ENCODE measurements around the gene KRT82.

Gene KRT82

DNA sequence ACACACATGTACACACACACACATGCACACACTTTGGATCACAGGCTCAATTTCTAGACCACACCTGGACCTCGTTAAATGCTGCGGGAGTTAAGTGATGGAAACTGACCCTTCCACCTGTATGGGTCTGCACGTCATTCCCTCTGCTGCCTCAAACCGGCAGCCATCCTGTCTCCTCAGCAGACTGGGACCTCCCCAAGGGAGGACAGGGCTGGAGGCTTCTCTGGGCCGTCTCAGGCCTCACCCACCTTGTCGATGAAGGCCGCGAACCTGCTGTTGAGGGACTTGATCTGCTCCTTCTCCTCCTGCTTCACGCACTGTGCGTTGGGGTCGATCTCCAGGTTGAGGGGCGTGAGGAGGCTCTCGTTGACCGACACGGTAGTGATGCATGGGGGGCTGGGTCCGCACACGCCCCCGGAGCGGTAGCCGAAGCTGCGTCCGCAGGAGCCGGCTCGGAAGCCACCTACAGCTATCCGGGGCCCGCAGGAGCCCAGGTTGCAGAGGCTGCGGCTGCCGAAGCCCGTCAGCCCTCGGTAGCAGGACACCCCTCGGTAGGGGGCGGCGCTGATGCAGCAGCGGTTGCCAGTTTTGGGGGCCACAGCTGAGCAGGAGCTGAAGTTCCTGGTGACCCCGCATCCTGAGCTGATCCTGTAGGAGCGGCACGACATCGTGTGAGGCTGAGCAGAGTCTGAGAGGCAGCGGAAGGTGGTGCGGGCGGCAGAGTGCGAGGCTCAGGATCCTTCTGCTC is 39.2 kb downstream of the KRT82 start, which contains the start of gene KRT85:
TSS of gene KRT85 (minus strand) at position 744 of the 748 bp plus-strand sequence. CDS start at position 668, 76 bp downstream.
- DNase-seq (ENCODE audit: low read depth in 1 of 2, low spot score in 1 of 2), result no peak
- in situ Hi-C loops (cut with HindIII; ENCODE audit: low pct_unique_long_range_greater_than_20kb, low sequenced_read_pairs), result no loop called here
- no peak for TF ChIP-seq JUND (IDR thresholded peaks at IDR 0.05; ENCODE audit: low read depth)

DNA sequence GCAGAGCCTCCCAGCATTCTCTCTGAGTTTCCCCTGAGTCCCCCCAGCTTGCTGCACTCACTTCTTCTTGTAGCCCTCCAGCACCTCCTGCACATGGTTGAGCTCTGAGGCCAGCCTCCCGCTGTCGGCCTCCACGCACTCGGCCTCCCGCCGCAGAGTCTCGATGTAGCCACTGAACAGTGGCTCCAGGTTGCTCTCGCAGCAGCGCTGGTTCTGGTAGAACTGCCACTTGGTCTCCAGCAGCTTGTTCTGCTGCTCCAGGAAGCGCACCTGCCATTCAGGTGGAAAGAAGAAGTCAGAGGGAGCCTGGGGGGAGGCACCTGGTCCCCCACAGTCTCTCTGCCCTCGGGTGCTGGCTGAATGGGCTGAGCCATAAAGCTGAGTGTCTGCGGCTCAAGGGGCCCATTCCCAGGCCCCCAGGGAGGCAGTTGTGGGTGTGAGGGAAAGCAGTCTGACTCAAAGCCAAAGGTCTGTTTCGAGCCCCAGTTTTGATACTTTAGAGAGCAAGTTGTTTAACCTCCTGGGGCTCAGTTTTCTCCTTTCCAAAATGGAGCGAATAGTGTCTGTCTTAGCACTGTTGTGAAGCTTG is 41.1 kb downstream of the KRT82 start:
- no peak for DNase-seq (ENCODE audit: low read depth in 1 of 2, low spot score in 1 of 2)
- in situ Hi-C loops (cut with HindIII; ENCODE audit: low pct_unique_long_range_greater_than_20kb, low sequenced_read_pairs), result no loop called here
- no peak for TF ChIP-seq JUND (IDR thresholded peaks at IDR 0.05; ENCODE audit: low read depth)

DNA sequence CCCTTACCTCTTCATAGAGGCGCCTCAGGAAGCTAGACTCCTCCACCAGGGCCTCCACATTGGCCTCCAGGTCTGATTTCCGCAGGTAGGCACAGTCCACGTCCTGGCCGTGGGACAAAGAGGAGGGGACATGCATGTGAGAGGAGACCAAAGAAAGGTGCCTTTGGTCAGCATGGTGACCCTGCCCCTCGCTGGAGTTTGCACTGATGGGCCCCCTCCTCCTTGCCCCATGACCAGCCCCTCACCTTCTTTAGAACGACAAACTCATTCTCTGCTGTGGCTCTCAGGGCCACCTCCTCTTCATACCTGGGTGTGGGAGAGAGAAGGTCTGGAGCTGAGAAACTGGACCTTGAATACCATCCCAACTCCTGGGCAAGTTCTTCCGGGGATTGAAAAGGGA is 42.1 kb downstream of the KRT82 start:
- in situ Hi-C loops (cut with HindIII; ENCODE audit: low pct_unique_long_range_greater_than_20kb, low sequenced_read_pairs), result no loop called here
- no peak for DNase-seq (ENCODE audit: low read depth in 1 of 2, low spot score in 1 of 2)
- TF ChIP-seq JUND (IDR thresholded peaks at IDR 0.05; ENCODE audit: low read depth), result no peak

DNA sequence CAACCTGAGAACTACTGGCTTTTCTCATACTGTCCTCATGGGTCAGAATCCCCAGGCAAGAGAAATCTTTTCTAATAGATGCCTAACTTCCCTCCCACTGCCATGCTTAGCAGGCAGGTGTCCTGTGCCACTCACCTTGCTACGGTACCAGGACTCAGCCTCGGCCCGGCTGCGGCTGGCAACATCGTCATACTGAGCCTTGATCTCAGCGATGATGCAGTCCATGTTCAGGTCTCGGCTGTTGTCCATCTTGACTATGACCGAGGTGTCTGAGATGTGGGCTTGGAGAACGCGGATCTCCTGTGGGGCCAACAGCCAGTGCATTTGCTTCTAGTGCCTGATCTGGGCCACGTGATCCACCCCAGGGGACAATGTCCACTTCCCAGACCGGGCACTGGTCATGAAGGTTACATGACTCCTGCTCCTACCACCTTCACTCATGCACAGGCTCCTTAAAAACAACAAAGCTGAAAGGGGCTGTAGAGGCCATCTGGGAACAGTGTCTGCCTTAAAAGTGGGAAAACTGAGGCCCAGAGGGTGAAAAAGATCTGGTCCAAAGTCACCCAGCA is 42.9 kb downstream of the KRT82 start:
- DNase-seq (ENCODE audit: low read depth in 1 of 2, low spot score in 1 of 2), result no peak
- no peak for TF ChIP-seq JUND (IDR thresholded peaks at IDR 0.05; ENCODE audit: low read depth)
- in situ Hi-C loops (cut with HindIII; ENCODE audit: low pct_unique_long_range_greater_than_20kb, low sequenced_read_pairs), result no loop called here

DNA sequence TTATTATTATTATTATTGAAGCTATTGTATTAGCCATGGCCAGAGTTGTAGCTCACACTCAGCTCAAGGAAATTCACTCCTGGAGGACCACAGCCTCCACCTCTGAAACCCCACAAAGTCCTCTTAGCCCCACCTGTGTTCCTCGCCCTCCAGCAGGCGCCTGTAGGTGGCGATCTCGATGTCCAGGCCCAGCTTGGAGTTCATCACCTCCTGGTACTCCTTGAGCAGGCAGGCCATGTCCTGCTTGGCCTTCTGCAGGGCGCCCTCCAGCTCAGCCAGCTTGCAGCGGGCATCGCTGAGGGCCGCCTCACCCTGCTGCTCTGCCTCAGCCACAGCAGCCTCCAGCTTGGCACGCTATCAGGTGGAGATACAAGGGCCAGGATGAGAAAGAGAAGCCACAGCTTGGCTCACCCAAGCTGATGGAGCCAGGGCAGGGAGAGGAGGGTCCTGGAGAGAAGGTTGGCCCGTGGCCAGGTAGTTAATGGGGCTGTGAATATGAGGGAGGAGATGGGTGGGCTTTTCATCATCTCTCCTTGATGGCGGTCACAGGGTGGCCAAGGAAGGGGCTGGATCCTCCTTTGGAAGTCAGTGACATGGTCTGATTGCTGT is 43.9 kb downstream of the KRT82 start:
- no peak for TF ChIP-seq JUND (IDR thresholded peaks at IDR 0.05; ENCODE audit: low read depth)
- DNase-seq (ENCODE audit: low read depth in 1 of 2, low spot score in 1 of 2), result no peak

DNA sequence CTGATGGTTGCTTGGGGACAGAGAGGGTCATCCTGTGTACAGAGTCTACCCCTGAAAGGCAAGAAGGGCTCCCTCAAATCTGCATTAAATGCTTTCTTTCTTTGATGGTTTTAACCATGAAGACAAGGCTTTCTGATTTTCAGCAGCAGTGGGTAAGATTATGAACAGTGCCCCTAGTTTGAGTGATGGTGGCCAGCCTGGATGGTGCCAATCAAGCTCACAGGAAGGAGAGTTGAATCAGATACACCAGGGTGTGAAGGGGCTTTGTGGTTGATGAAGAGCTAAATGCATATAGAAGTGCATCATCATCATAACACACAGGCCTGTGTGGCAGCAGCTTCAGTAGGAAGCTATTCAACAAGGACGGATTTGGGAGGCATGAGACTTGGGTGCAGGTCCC is 44.6 kb downstream of the KRT82 start:
- TF ChIP-seq JUND (IDR thresholded peaks at IDR 0.05; ENCODE audit: low read depth), result no peak
- in situ Hi-C loops (cut with HindIII; ENCODE audit: low pct_unique_long_range_greater_than_20kb, low sequenced_read_pairs), result no loop called here
- DNase-seq (ENCODE audit: low read depth in 1 of 2, low spot score in 1 of 2), result no peak

More for the DNA sequence above, 43.9 kb downstream of the KRT82 start:
- in situ Hi-C loops (cut with HindIII; ENCODE audit: low pct_unique_long_range_greater_than_20kb, low sequenced_read_pairs), result no loop called here

DNA sequence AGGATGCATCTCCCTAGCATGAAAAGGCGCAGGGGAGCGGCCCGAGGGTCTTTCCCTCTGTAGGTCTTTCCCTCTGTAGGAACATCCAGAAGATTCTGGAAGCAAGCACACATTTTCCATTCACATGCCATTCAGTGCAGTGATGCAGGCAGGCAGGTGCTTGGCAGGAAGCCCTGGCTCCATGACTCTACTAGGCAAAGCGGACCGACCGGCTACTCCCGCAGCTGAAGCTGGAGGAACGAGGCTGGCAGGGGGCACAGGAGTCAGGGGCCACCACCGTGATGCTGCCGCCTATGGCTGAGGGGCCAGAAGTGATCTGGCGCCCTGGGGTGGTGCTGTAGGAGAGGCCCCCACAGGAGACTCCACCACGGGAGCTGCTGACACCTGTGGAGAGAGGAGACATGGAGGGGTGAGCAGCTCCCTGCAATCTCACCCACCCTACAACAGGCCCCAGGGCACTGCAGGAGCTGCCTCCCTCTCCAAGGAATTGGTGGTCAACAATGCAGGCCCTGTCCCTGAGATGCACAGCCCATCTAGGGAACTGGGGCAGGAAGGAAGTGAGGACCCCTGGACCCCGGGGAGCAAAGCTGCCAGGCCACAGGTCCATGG is 45.4 kb downstream of the KRT82 start:
- TF ChIP-seq JUND (IDR thresholded peaks at IDR 0.05; ENCODE audit: low read depth), result no peak
- DNase-seq (ENCODE audit: low read depth in 1 of 2, low spot score in 1 of 2), result peak; percentile 66 to 81
- in situ Hi-C loops (cut with HindIII; ENCODE audit: low pct_unique_long_range_greater_than_20kb, low sequenced_read_pairs), result no loop called here

DNA sequence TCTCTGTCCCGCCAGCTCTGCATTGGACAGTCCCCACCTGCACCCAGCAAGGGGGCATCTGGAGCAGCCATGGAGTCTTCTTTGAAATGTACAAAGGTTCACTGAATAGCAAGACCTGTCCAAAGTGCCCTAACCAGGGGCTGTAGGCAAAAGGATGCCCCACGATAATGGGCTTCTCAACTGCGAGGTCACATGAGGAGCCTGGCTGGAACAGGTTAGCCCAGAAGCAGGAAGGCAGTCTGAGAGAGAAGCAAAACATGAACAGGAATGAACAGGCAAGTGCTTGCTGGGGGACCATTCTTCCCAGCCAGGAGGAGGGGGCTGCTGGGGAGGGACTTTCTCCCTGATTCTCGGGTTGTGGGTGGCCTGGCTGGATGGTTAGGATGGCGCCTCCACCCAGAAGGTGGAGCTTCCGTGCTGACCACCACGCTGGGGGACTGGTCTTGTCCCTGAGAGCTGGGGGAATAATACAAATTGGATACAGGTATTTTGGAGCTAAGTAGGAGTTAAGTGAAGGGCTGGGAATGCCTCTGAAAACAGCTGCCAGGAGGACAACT is 46.0 kb downstream of the KRT82 start:
- TF ChIP-seq JUND (IDR thresholded peaks at IDR 0.05; ENCODE audit: low read depth), result no peak
- DNase-seq (ENCODE audit: low read depth in 1 of 2, low spot score in 1 of 2), result peak in 1 of 2 experiments; percentile 31
- in situ Hi-C loops (cut with HindIII; ENCODE audit: low pct_unique_long_range_greater_than_20kb, low sequenced_read_pairs), result no loop called here

DNA sequence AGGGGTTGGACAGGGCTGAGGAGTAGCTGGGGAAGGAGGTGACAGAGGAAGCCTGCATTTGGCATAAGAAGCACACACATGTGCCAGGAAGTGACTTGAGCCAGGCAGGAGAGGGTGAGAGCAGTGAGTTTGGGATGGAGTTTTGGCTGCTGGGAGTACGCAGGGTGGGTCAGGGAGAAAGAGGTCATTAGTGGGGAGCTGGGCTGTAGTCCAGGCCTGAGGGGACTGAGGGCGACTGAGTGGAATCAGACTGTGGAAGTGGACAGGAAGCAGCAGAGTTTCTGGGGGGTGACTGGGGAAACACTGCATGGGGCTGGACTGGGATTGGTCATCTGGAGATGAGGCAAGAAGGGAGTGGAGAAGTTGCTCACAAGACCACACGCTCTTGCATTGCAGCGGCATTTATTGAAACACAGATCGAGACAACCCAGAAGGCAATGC is 46.5 kb downstream of the KRT82 start:
- TF ChIP-seq JUND (IDR thresholded peaks at IDR 0.05; ENCODE audit: low read depth), result no peak
- in situ Hi-C loops (cut with HindIII; ENCODE audit: low pct_unique_long_range_greater_than_20kb, low sequenced_read_pairs), result no loop called here
- DNase-seq (ENCODE audit: low read depth in 1 of 2, low spot score in 1 of 2), result no peak

DNA sequence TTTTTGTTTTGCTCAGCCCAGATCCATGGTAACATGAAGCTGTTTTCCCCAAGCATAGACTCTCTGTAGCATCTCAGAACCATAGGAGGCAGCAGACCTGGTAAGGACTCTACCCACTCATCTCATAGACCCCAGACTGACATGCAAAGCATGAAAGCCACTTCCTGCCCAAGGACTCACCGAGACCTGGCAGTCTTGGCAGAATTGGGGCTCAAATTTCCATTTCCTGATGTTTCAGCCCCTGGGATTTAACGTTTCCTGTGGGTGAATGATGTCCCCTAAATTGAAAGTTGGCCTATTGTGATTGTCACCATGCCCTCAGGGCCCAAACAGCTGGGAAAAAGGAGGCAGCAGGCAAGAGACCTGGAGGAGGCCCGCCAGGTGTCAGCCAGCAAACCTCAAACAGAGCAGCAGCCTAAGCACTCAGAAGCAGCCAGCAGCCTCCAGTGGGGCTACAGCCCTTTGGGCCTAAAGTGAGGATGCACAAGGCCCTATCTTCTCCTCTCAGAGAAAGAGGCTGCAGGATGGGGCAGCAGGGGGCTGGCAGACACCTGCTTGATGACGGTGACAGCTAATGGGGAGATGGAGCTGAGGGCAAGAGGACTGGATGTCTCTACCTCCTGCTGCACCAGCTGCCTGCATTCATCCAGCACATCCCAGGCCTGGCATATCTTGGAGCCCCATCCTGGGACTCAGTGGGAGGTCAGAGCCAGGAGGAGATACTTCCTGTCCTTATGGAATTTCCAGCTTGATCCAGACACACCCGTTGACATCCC is 47.4 kb downstream of the KRT82 start:
- in situ Hi-C loops (cut with HindIII; ENCODE audit: low pct_unique_long_range_greater_than_20kb, low sequenced_read_pairs), result no loop called here
- TF ChIP-seq JUND (IDR thresholded peaks at IDR 0.05; ENCODE audit: low read depth), result no peak
- no peak for DNase-seq (ENCODE audit: low read depth in 1 of 2, low spot score in 1 of 2)

DNA sequence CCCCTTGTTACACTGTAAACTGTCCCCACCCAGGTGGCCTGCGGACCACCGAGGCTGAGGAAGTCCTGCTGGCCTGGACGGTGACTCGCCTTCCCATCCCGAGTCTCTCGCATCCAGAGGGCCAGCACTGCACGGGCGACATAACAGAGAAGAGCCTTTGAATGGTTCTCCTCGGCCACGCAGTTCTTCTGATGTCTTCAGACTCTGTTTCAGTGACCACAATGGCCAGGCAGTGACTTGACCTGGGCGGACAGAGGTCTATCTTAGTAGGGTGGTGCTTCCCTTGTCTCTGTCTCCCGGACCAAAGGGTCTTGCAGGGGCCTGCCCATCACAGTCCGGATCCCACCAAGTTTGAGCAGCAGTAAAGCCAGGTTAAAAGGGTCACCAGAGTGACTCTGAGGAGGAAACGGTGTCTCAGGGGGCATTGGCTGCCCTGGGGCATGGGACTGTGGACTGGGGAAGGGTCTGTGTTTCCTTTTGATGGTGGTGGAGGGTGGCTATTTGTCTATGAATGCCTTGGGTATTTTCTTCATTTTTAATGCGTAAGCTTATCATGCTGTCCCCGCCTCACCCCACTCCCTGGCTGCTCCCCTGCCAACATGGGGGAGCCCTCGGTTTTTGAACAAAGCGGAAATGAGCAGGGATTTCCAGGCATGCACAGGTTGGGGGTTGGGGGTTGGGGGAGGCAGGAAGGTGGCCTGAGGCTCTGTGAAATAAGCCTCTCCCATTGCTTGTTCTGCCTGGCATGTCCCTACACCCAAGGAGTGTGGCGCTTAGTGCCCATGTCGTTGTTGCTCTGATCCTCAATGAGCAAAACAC is 49.2 kb downstream of the KRT82 start:
- in situ Hi-C loops (cut with HindIII; ENCODE audit: low pct_unique_long_range_greater_than_20kb, low sequenced_read_pairs), result no loop called here
- TF ChIP-seq JUND (IDR thresholded peaks at IDR 0.05; ENCODE audit: low read depth), result no peak
- no peak for DNase-seq (ENCODE audit: low read depth in 1 of 2, low spot score in 1 of 2)
